Keratinocyte (primary cell): ENCODE measurements around the gene POLR2B. TPM values are rescaled to one million over a fixed set of nuclear protein-coding genes. Genes with fewer than 3 reads are reported as not detected.

Experiments used
- DNase-seq: peaks from one replicate; pipeline ENCODE4 v3.0.0-alpha.2; 2011; ENCODE audit warnings: low read depth, missing footprints, low spot score
- FAIRE-seq: peaks from 2 replicates; lab custom pipeline; 2011; peaks lifted over from hg19 to GRCh38; lab: Jason Lieb, UNC
- H2AFZ ChIP-seq: 2 replicates; pipeline ENCODE4 v1.6.0; 2012; ENCODE audit warnings: low read length, control low read depth, inconsistent platforms; ENCODE audit not compliant: control insufficient read depth
- H3K27ac ChIP-seq: 2 replicates; pipeline ENCODE4 v1.5.1; 2011; ENCODE audit warnings: low read length; ENCODE audit not compliant: control insufficient read depth, insufficient read depth
- H3K27me3 ChIP-seq: 3 replicates; pipeline ENCODE4 v1.6.0; 2011; ENCODE audit warnings: low read length; ENCODE audit not compliant: control insufficient read depth, insufficient read depth; ENCODE audit errors: extremely low read depth
- H3K36me3 ChIP-seq, 2 experiments: 2 replicates in 1 of 2; 3 replicates in 1 of 2; pipeline ENCODE4 v1.5.1; 2011; ENCODE audit warnings: low read length in 2 of 2, mild to moderate bottlenecking in 1 of 2; ENCODE audit not compliant: control insufficient read depth in 2 of 2, insufficient read depth in 2 of 2; ENCODE audit errors: extremely low read depth in 1 of 2
- H3K4me1 ChIP-seq: 3 replicates; pipeline ENCODE4 v1.5.1; 2011; ENCODE audit warnings: low read length; ENCODE audit not compliant: control insufficient read depth, insufficient read depth; ENCODE audit errors: extremely low read depth
- H3K4me2 ChIP-seq: 3 replicates; pipeline ENCODE4 v1.6.0; 2011; ENCODE audit warnings: low read depth, low read length; ENCODE audit not compliant: control insufficient read depth, insufficient read depth; ENCODE audit errors: extremely low read depth
- H3K4me3 ChIP-seq, 3 experiments: fragments of 200-600 bp in 1 of 3; sonication (generic) in 1 of 3; 2 replicates in 2 of 3; 3 replicates in 1 of 3; pipeline ENCODE4 v1.5.1; 2011 to 2016; ENCODE audit warnings: low read length in 3 of 3, mild to moderate bottlenecking in 3 of 3, control low read depth in 2 of 3, inconsistent platforms in 1 of 3, low read depth in 1 of 3, mixed read lengths in 1 of 3, mixed run types in 1 of 3, moderate library complexity in 1 of 3; ENCODE audit not compliant: control insufficient read depth in 2 of 3, insufficient read depth in 2 of 3; ENCODE audit errors: extremely low read depth in 1 of 3
- H3K79me2 ChIP-seq: 2 replicates; pipeline ENCODE4 v1.6.0; 2012; ENCODE audit warnings: low read length; ENCODE audit not compliant: control insufficient read depth, insufficient read depth
- H3K9ac ChIP-seq: 3 replicates; pipeline ENCODE4 v1.6.0; 2011; ENCODE audit warnings: low read length; ENCODE audit not compliant: control insufficient read depth, insufficient read depth; ENCODE audit errors: extremely low read depth
- H3K9me1 ChIP-seq: 3 replicates; pipeline ENCODE4 v1.6.0; 2011; ENCODE audit warnings: low read length; ENCODE audit not compliant: control insufficient read depth, insufficient read depth; ENCODE audit errors: extremely low read depth
- H3K9me3 ChIP-seq: 2 replicates; pipeline ENCODE4 v1.5.1; 2012; ENCODE audit warnings: low read depth, low read length; ENCODE audit not compliant: control insufficient read depth
- H4K20me1 ChIP-seq: 3 replicates; pipeline ENCODE4 v1.6.0; 2011; ENCODE audit warnings: low read length; ENCODE audit not compliant: control insufficient read depth, insufficient read depth; ENCODE audit errors: extremely low read depth
- EZH2 ChIP-seq: IDR thresholded peaks from one replicate; pipeline ENCODE4 v1.6.1; 2012; ENCODE audit warnings: inconsistent platforms, mild to moderate bottlenecking, low read length, moderate library complexity
- dilution Hi-C: fragments of 300-500 bp; cut with MboI; formaldehyde crosslinking; loops from one replicate; pipeline ENCODE4 v1.7.0; 2020; ENCODE audit warnings: low sequenced_read_pairs; ENCODE audit not compliant: extremely low pct_ligation_motif_present
- polyA plus RNA-seq, 5 experiments: library from polyadenylated mRNA; depleted of rRNA in 3 of 5; stranded (reverse) in 3 of 5; stranded (forward) in 1 of 5; unstranded in 1 of 5; fragments of >200 nt; gene quantifications; 1 replicate in 1 of 5; 2 replicates in 3 of 5; 3 replicates in 1 of 5; pipeline versions ENCODE4 v1.2.1 to v1.2.3, GENCODE V29; 2011 to 2012; ENCODE audit warnings: missing spikeins in 2 of 5, low read depth in 1 of 5, low replicate concordance in 1 of 5
- TF ChIP-seq, protein P1 (sequence below), 3 experiments: IDR thresholded peaks in 1 of 3; conservative IDR thresholded peaks in 1 of 3; optimal IDR thresholded peaks in 1 of 3; 2 replicates in 2 of 3; 3 replicates in 1 of 3; pipeline versions ENCODE3 to v1.5.1; 2011; ENCODE audit warnings: low read length in 3 of 3, mild to moderate bottlenecking in 3 of 3, moderate library complexity in 2 of 3, control low read depth in 1 of 3, inconsistent platforms in 1 of 3; ENCODE audit not compliant: insufficient read depth in 2 of 3; ENCODE audit errors: extremely low read depth in 1 of 3

The POLR2B gene
- polyA plus RNA-seq, 1 donor (not counting 4 experiments of a cell fraction or from before 2014, with no cell fraction given): 153 TPM

DNA sequence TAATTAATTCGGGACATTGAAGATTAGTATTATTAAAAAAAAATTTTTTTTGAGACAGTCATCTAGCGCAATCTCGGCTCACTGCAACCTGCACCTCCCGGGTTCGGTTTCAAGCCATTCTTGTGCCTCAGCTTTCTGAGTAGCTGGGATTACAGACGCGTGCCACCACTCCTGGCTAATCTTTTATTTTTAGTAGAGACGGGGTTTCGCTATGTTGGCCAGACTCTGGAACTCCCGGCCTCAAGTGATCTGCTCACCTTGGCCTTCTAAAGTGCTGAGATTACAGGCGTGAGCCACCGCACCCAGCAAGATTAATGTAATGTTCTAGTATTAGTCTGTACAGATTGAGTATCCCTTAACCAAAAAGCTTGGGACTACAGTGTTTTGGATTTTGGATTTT is 38.3 kb upstream of the POLR2B start:
- DNase-seq (no peak), FAIRE-seq (no peak)
- dilution Hi-C loops: no loop called here
- Histone ChIP-seq H3K9me3 (no peaks in the 10 kb centered on the region), H3K36me3 (peaks cover 0 to 2% of the 10 kb centered on the region in 2 experiments), H3K4me3 (no peak overlapping the region), H3K79me2 (no peaks in the 10 kb centered on the region), H3K4me1 (peaks cover 13% of the 10 kb centered on the region), H3K9me1 (no peaks in the 10 kb centered on the region), H4K20me1 (no peaks in the 10 kb centered on the region), H3K27ac (no peak overlapping the region), H2AFZ (no peak overlapping the region), H3K9ac (no peak overlapping the region), H3K27me3 (no peaks in the 10 kb centered on the region), H3K4me2 (no peak overlapping the region)
- no peak for TF ChIP-seq EZH2
- TF ChIP-seq, protein P1, sequence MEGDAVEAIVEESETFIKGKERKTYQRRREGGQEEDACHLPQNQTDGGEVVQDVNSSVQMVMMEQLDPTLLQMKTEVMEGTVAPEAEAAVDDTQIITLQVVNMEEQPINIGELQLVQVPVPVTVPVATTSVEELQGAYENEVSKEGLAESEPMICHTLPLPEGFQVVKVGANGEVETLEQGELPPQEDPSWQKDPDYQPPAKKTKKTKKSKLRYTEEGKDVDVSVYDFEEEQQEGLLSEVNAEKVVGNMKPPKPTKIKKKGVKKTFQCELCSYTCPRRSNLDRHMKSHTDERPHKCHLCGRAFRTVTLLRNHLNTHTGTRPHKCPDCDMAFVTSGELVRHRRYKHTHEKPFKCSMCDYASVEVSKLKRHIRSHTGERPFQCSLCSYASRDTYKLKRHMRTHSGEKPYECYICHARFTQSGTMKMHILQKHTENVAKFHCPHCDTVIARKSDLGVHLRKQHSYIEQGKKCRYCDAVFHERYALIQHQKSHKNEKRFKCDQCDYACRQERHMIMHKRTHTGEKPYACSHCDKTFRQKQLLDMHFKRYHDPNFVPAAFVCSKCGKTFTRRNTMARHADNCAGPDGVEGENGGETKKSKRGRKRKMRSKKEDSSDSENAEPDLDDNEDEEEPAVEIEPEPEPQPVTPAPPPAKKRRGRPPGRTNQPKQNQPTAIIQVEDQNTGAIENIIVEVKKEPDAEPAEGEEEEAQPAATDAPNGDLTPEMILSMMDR (optimal IDR thresholded peaks at IDR 0.05 in 1 of 3, IDR thresholded peaks at IDR 0.05 in 1 of 3, conservative IDR thresholded peaks at IDR 0.05 in 1 of 3; ENCODE audit: extremely low read depth in 1 of 3, insufficient read depth in 2 of 3, low read length in 3 of 3): no peak

DNA sequence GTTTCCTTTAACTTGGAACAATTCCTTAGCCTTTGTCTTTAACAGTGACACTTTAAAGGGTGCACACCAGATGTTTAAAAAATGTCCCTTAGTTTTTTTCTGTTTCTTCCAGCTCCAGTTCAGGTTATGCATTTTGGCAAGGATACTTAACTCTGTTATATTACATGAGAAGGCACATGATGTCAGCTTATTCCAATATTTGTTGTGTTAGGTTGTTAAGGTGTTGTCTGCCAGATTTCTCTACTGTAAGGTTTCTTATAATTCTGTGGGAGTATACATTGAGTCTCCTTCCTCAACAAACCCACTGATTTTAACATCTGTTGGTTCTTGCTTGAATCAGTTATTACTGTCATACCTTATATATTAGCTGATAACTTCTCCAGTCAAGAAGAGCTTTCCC is 37.7 kb upstream of the POLR2B start:
- peaks cover 17% of the 10 kb centered on the region for H3K4me1 ChIP-seq
- H4K20me1 ChIP-seq: no peaks in the 10 kb centered on the region
- no peak overlapping the region for H2AFZ ChIP-seq
- no peaks in the 10 kb centered on the region for H3K9me3 ChIP-seq
- H3K9me1 ChIP-seq: no peaks in the 10 kb centered on the region
- no peak for FAIRE-seq
- no peaks in the 10 kb centered on the region for H3K27me3 ChIP-seq
- no peaks in the 10 kb centered on the region for H3K79me2 ChIP-seq
- peaks cover 0 to 2% of the 10 kb centered on the region in 2 experiments for H3K36me3 ChIP-seq
- no peak overlapping the region for H3K4me2 ChIP-seq
- H3K27ac ChIP-seq: no peak overlapping the region
- TF ChIP-seq, protein P1 (optimal IDR thresholded peaks at IDR 0.05 in 1 of 3, IDR thresholded peaks at IDR 0.05 in 1 of 3, conservative IDR thresholded peaks at IDR 0.05 in 1 of 3; ENCODE audit: extremely low read depth in 1 of 3, insufficient read depth in 2 of 3, low read length in 3 of 3): no peak
- TF ChIP-seq EZH2: no peak
- DNase-seq: no peak
- dilution Hi-C loops: no loop called here
- H3K9ac ChIP-seq: no peak overlapping the region
- no peak overlapping the region for H3K4me3 ChIP-seq
